ENCODE measurements around the gene MTSS2.
"Not testable (repeated sequence)": the region's sequence is repeated elsewhere in the genome, so short reads cannot be mapped to it uniquely, and the experiment has no call there.

The MTSS2 gene

DNA sequence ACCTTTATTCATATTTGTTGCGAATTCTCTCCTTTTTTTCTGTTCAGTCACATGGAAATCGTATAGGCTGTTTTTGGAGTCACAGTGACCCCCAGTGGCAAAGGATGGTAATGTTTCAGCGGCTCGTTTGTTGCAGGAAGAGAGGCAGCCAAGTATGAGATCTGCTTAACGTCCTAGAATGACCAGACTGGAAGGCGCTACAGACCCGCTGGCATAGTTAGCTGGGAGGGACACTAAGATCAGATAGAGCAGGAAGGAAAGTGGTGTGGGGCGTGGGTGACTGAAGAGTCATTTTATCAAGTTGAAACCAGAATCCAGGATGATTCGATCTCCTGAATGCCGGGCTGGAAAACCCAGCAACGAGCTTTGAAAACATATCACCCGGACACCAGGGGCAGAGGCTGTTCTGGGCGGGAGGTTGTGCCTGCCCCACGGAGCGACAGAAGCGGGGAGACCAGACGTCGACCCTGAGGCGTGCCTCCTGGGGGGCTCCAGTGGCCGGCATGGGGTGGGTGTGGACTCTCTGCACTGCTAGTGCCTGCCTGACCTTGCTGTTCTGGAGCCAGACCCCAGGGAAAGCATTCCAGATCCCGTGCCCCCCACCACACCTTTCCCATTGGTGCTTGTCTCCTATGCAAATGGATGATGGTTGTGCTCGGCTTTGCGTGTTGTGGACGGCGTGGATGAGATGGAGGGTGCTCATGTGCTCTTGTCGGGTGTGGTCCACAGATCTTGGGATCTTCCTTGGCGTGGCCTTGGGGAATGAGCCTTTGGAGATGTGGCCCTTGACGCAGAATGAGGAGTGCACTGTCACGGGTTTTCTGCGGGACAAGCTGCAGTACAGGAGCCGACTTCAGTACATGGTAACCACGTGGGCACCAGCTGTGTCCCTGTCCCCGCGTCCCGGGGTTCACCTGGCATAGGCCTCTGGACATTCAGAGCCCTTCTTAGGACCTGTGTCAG is 31.8 kb downstream of the MTSS2 start:
- peak; percentile 64 to 65 for DNase-seq (ENCODE audit: low read depth in 2 of 2)

DNA sequence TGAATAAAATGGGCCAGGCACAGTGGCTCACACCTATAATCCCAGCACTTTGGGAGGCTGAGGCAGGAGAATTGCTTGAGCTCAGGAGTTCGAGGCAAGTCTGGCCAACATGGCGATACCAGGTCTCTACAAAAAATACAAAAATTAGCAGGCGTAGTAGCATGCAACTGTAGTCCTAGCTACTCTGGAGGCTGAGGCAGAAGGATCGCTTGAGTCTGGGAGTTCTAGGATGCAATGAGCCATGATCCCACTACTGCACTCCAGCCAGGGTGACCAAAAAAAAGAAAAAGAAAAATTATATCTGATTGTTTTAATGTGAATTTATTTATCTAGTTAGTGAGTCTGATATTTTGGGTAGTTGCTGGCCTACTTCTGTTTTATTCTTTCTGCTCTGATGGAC is 32.4 kb downstream of the MTSS2 start:
- no peak for DNase-seq (ENCODE audit: low read depth in 2 of 2)

- no peak for DNase-seq (ENCODE audit: low read depth in 2 of 2)
Observed at GRCh38 chr16:70652322-70652721, 33.5 kb downstream of the MTSS2 start.

DNA sequence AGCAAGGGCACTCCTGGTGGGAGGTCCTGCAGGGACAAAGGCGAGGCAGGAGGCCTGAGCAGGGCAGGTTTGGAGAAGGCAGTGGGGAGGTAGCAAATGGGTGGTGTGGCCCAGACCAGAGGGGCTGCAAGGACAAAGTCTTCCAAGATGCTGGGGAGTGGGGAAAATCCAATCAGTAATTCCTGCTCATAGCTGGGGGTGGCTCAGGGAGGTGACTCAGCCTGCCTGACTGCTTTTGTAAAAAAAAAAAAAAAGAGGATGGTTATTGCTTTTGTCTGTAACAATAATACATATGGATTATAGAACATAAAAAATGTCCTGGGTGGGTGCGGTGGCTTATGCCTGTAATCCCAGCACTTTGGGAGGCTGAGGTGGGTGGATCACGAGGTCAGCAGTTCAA is 34.3 kb downstream of the MTSS2 start:
- DNase-seq (ENCODE audit: low read depth in 2 of 2) = no peak

GRCh38 chr16:70650216-70650615 is 35.6 kb downstream of the MTSS2 start:
- DNase-seq (ENCODE audit: low read depth in 2 of 2) = no peak

GRCh38 chr16:70649300-70649699 is 36.6 kb downstream of the MTSS2 start:
- no peak for DNase-seq (ENCODE audit: low read depth in 2 of 2)

DNA sequence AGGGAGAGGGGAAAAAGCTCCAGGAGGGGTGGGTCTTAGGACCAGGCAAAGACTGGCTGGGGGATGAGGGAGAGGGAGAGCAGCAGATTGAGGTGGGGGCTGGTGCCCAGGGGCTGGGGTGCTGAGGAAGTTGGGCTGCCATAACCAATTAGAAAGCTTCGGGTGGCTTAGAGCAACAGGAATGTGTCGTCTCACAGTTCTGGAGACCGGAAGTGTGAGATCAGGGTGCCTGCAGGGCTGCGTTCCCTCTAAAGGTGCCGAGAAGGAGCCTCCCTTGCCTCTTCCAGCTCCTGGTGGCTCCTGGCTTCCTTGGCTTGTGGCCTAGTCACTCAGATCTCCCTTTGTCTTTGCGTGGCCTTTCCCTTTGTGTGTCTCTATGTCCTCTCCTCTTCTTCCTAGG is 37.2 kb downstream of the MTSS2 start:
- no peak for DNase-seq (ENCODE audit: low read depth in 2 of 2)

DNA sequence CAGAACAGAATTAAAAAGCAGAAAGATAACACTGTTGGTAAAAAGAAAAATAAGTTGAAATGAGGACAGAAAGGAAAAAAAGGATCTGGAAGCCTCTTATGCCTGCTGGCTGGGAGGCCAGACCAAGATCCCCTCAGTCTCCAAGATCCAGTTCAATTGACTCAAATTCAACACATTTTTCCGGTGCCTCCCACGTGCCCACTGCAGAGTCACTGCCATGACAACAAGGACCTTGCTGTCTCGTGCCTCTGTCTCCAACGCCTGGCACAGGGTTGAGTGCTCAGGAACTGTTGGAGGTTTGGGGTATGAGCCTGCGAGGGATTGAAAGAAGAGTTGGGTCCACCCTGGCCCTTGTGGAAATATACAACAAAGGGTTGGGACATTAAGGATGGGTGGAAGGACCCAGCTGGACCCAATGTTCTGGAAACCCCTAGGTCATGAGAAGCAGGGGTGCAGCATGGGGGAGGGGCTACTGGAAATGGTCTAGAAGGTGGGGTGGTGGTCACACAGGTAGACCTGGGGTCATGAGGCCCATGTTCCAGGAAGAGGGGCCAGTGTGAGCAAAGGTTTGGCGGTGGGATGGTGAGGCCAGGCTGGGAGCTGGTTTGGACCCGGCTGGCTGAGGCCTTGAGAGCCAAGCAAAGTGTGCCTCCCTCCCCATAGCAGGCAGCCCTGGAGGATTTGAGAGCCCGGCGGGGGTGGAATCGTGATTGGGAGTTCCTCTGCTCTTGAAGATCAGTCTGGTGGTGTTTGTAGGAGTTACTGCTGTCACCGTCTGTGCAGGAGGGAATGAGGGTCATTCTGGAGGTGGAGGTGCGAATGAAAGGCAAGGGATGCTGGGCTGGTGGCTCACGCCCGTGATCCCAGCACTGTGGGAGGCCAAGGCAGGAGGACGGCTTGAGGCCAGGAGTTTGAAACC is 38.2 kb downstream of the MTSS2 start:
- DNase-seq (ENCODE audit: low read depth in 2 of 2) = no peak

DNA sequence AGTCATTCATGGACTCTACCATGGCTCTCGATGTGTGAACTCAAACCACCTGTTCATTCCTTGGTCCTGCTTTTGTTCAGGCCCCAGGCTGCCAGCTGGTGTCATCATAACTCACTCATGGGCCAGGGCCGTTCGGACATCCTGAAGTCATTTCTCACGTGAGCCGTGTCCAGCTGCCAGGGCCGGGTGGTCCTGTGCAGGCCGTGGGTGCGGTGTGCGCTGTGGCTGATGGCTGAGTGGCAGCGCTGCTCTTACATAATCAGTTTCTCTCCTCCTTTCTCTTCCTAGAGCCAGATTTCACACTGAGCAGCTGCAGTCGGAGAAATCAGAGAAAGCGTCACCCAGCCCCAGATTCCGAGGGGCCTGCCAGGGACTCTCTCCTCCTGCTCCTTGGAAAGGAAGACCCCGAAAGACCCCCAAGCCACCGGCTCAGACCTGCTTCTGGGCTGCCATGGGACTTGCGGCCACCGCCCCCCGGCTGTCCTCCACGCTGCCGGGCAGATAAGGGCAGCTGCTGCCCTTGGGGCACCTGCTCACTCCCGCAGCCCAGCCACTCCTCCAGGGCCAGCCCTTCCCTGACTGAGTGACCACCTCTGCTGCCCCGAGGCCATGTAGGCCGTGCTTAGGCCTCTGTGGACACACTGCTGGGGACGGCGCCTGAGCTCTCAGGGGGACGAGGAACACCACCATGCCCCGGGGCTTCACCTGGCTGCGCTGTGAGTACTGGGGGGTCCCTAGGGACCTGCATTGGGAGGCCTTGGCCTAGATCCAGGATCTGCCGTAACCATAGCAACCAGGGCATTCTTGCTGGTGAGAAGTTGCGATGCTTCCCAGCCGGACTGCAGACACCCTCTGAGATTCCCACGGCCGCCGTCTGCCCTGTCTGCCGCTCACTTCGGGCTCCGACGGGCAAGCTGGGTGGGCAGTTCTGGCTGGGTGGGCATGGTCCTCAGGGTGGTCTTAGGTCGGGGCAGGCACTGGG is 39.3 kb downstream of the MTSS2 start, which contains the start of gene IL34:
Gene IL34 (plus strand): TSS at position 300 of the 982 bp plus-strand sequence. CDS start 389 bp downstream, at position 689.
- no peak for DNase-seq (ENCODE audit: low read depth in 2 of 2)

DNA sequence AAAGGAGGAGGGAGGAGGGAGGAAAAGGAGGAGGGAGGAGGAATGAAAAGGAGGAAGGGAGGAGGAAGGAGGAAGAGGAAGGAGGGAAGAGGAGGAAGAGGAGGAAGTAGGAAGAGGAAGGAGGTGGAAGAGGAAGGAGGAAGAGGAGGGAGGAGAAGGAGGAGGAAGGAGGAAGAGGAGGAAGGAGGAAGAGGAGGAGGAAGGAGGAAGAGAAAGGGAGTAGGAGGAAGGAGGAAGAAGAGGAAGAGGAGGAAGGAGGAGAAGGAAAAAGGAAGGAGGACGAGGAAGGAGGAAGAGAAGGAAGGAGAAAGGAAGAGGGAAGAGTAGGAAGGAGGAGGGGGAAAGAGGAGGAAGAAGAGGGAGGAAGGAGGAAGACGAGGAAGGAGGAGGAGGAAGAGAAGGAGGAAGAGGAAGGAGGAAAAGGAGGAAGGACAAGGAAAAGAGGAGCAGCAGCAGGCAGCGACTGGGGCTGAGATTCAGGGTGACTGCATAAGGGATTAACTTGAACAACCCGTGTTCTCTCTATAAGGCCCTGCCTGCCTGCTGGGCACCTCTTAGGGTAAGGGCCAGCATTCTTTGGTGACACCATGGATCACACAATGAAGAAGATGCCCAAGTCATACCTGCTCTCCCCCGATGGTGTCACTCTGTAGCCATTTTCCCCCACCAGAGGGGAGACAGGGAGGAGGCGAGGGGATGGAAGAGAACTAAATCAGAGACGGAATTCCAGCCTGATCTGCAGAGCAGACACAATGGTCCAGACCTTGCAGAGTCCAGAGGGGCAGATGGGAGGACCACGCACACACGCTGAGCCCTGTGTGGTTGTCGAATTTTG is 40.9 kb downstream of the MTSS2 start:
- no peak for DNase-seq (ENCODE audit: low read depth in 2 of 2)

- not testable (repeated sequence) for DNase-seq (ENCODE audit: low read depth in 2 of 2)
Observed at GRCh38 chr16:70643264-70643663, 42.6 kb downstream of the MTSS2 start.

- no peak for DNase-seq (ENCODE audit: low read depth in 2 of 2)
Observed at GRCh38 chr16:70642633-70643032, 43.2 kb downstream of the MTSS2 start.

- DNase-seq (ENCODE audit: low read depth in 2 of 2) = no peak
Observed at GRCh38 chr16:70638814-70639792, 46.8 kb downstream of the MTSS2 start.

Measured in fibroblast of skin of left quadriceps (primary cell).